Astrocyte of the cerebellum (primary cell): ENCODE data around the gene KLRD1.
"Not testable (repeated sequence)": the region's sequence is repeated elsewhere in the genome, so short reads cannot be mapped to it uniquely, and the experiment has no call there.

Experiments used
- DNase-seq: peaks from one replicate; pipeline ENCODE4 v3.0.0-alpha.2; 2011; ENCODE audit warnings: low read depth
- H3K4me3 ChIP-seq: 2 replicates; pipeline ENCODE4 v1.5.1; 2011; ENCODE audit warnings: mild to moderate bottlenecking, low read depth, low read length, moderate library complexity
- CTCF ChIP-seq: IDR thresholded peaks from 2 replicates; pipeline ENCODE4 v1.5.1; 2012; ENCODE audit warnings: low read length, low read depth, moderate library complexity, mild to moderate bottlenecking; ENCODE audit errors: missing control alignments
- in situ Hi-C: cut with HindIII; loops from 2 replicates; pipeline ENCODE4 v1.10.0; 2017; ENCODE audit warnings: low sequenced_read_pairs

Gene KLRD1

GRCh38 chr12:10368206-10369171, 60.8 kb downstream of the KLRD1 start:
- DNase-seq, result no peak
- TF ChIP-seq CTCF, result no peak
- H3K4me3 ChIP-seq, result no peak overlapping the region
- in situ Hi-C loops, result no loop called here

- no peak for TF ChIP-seq CTCF
- DNase-seq, result no peak
- in situ Hi-C loops, result no loop called here
These were observed 62.1 kb downstream of the KLRD1 start for GRCh38 chr12:10369557-10370415.

GRCh38 chr12:10371893-10372535, 64.3 kb downstream of the KLRD1 start:
- DNase-seq, in situ Hi-C loops, H3K4me3 ChIP-seq: not testable (repeated sequence)

More at GRCh38 chr12:10369557-10370415, 62.1 kb downstream of the KLRD1 start:
- H3K4me3 ChIP-seq, result no peak overlapping the region

- DNase-seq, result no peak
- no peak overlapping the region for H3K4me3 ChIP-seq
- in situ Hi-C loops, result no loop called here
- TF ChIP-seq CTCF, result no peak
These were observed 64.9 kb downstream of the KLRD1 start for GRCh38 chr12:10372559-10372958.

- in situ Hi-C loops, result no loop called here
- DNase-seq, result no peak
- no peak for TF ChIP-seq CTCF
- H3K4me3 ChIP-seq, result no peak overlapping the region
These were observed 67.0 kb downstream of the KLRD1 start for GRCh38 chr12:10374624-10375018.

- DNase-seq, H3K4me3 ChIP-seq, in situ Hi-C loops: not testable (repeated sequence)
These were observed 71.1 kb downstream of the KLRD1 start for GRCh38 chr12:10378737-10379136.
